Mucosa of rectum (tissue), 2 donors: ENCODE measurements around the gene KCNJ1.

Experiments
- H3K27ac ChIP-seq, 2 donors: one replicate each; pipeline ENCODE4 v1.7.0; 2013; ENCODE audit warnings: inconsistent platforms in 2 of 2, low read depth in 2 of 2, low read length in 2 of 2
- H3K27me3 ChIP-seq, 2 donors: one replicate each; pipeline ENCODE4 v1.7.0; 2013; ENCODE audit warnings: low read length in 2 of 2; ENCODE audit not compliant: control insufficient read depth in 2 of 2, insufficient read depth in 2 of 2
- H3K36me3 ChIP-seq, 2 donors: one replicate each; pipeline ENCODE4 v1.7.0; 2013; ENCODE audit warnings: low read length in 2 of 2; ENCODE audit not compliant: control insufficient read depth in 2 of 2, insufficient read depth in 2 of 2
- H3K4me1 ChIP-seq, 2 donors: one replicate each; pipeline ENCODE4 v1.7.0; 2013; ENCODE audit warnings: low read length in 2 of 2, mild to moderate bottlenecking in 1 of 2; ENCODE audit not compliant: control insufficient read depth in 2 of 2, insufficient read depth in 2 of 2
- H3K4me3 ChIP-seq, 2 donors: one replicate each; pipeline ENCODE4 v1.7.0; 2013; ENCODE audit warnings: low read length in 2 of 2
- H3K9ac ChIP-seq, 2 donors: one replicate each; pipeline ENCODE4 v1.7.0; 2013; ENCODE audit warnings: low read length in 2 of 2, low read depth in 1 of 2, mild to moderate bottlenecking in 1 of 2
- H3K9me3 ChIP-seq, 2 donors: one replicate each; pipeline ENCODE4 v1.7.0; 2013; ENCODE audit warnings: low read length in 2 of 2; ENCODE audit not compliant: control insufficient read depth in 2 of 2
- donor health status: healthy.
- donor health status: Normal muscosa, but diverticular disease.

The KCNJ1 gene

GRCh38 chr11:128867277-128867676 lies at the start of gene KCNJ1:
Gene KCNJ1 (minus strand): TSS chr11:128867296. CDS start chr11:128840243, 27,053 bp downstream.
- Histone ChIP-seq H3K36me3 (no peaks in the 10 kb centered on the region), H3K9ac (no peak within 1 kb of the TSS), H3K27ac (no peak within 1 kb of the TSS), H3K4me3 (no peak within 1 kb of the TSS), H3K4me1 (no peaks in the 10 kb centered on the region), H3K27me3 (no peaks in the 10 kb centered on the region), H3K9me3 (no peaks in the 10 kb centered on the region)

- no peak overlapping the region for H3K27ac ChIP-seq
- no peaks in the 10 kb centered on the region for H3K27me3 ChIP-seq
- H3K9me3 ChIP-seq, result no peaks in the 10 kb centered on the region
- H3K4me1 ChIP-seq, result no peaks in the 10 kb centered on the region
- H3K9ac ChIP-seq, result no peak overlapping the region
- no peak overlapping the region for H3K4me3 ChIP-seq
- no peaks in the 10 kb centered on the region for H3K36me3 ChIP-seq
Observed at GRCh38 chr11:128916681-128917080, 49.6 kb upstream of the KCNJ1 start.

DNA sequence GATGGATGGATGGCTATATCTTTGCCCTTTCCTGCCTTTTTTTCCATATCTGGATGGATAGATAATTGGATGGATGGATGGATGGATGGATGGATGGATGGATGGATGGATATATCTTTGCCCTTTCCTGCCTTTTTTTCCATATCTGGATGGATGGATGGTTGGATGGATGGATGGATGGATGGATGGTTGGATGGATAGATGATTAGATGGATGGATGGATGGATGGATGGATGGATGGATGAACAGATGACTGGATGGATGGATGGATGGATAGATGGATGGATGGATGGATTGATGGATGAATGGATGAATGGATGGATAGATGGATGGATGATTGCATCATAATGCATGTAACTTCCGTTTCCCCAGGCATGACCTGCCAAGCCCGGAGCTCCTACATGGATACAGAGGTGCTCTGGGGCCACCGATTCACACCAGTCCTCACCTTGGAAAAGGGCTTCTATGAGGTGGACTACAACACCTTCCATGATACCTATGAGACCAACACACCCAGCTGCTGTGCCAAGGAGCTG lies 49.0 kb upstream of the KCNJ1 start:
- Histone ChIP-seq H3K27ac (no peak overlapping the region), H3K9ac (no peak overlapping the region), H3K27me3 (no peaks in the 10 kb centered on the region), H3K36me3 (no peaks in the 10 kb centered on the region), H3K9me3 (no peaks in the 10 kb centered on the region), H3K4me1 (no peaks in the 10 kb centered on the region), H3K4me3 (no peak overlapping the region)

- Histone ChIP-seq H3K4me1 (no peaks in the 10 kb centered on the region), H3K4me3 (no peak overlapping the region), H3K9me3 (no peaks in the 10 kb centered on the region), H3K27me3 (no peaks in the 10 kb centered on the region), H3K9ac (no peak overlapping the region), H3K27ac (no peak overlapping the region), H3K36me3 (no peaks in the 10 kb centered on the region)
Observed at GRCh38 chr11:128915149-128915521, 48.0 kb upstream of the KCNJ1 start.

DNA sequence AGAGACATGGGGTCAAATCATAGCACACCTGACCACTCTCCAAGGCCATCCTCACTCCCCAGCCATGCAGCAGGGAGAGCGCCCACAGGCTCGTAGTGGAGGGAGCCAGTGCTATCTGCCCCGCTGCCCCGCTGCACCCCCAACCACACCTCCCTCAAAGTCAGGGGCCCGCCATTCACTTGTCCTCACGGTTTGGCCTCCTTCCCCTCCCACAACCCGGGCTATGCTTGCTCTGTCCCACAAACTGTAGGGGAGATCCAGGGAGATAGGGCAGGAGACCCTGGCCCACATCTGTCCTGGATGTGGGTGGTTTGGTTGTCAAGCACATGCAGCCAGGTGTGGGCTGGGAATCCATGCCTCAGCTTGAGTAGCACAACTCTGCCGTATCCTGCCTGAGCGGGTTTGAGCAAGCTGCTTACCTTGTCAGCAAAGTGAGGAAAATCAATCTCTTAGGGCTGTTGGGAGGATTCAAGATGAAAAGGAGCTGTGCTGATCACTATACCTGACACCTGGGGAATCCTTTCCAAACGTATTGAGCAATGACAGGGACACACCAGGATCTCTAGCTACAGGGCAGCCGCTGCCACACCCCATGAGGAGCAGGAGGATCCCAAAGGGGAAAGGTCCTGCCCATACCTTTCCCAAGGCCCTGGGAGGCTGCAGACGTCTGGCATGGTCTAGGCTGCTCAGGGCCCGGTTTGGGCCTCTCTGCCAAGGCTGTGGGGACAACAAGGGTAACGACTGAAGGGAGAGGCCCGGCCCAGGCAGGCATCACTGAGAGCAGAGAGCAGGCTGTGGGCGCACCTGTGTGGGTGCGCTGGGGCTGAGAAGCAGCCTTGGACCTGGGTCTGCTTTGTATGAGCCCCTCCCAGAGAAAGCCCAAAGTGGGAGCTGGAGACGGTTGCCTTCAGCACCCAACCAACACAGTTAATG lies 47.4 kb upstream of the KCNJ1 start:
- Histone ChIP-seq H3K27ac (no peak overlapping the region), H3K4me1 (no peaks in the 10 kb centered on the region), H3K9ac (no peak overlapping the region), H3K4me3 (no peak overlapping the region), H3K27me3 (no peaks in the 10 kb centered on the region), H3K36me3 (no peaks in the 10 kb centered on the region), H3K9me3 (no peaks in the 10 kb centered on the region)

DNA sequence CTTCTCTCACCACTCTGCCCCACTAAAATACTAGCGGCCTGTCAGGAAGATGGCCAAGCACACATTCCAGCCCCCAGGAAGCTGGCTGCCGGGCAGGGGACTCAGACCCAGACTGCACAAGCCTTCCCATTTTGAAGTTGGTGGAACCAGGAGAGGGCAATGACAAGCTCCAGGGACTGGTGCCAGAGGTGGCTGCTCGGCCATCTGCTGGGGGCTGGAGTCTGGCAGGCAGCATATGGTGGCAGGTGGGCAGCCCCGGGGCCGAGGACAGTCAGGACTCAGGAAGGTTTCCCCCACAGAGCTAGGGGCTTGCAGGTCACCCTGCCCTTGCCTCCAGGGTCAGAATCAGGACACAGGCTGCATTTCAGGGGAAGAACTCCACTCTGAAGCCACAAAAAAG lies 46.7 kb upstream of the KCNJ1 start:
- H3K36me3 ChIP-seq, result no peaks in the 10 kb centered on the region
- H3K9ac ChIP-seq, result no peak overlapping the region

DNA sequence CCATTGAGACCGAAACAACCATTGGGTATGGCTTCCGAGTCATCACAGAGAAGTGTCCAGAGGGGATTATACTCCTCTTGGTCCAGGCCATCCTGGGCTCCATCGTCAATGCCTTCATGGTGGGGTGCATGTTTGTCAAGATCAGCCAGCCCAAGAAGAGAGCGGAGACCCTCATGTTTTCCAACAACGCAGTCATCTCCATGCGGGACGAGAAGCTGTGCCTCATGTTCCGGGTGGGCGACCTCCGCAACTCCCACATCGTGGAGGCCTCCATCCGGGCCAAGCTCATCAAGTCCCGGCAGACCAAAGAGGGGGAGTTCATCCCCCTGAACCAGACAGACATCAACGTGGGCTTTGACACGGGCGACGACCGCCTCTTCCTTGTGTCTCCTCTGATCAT lies 44.6 kb upstream of the KCNJ1 start:
- Histone ChIP-seq H3K27ac (no peak overlapping the region), H3K4me3 (no peak overlapping the region), H3K9ac (no peak overlapping the region), H3K36me3 (no peaks in the 10 kb centered on the region), H3K27me3 (no peaks in the 10 kb centered on the region), H3K9me3 (no peaks in the 10 kb centered on the region), H3K4me1 (peaks cover 0 to 7% of the 10 kb centered on the region in 2 donors)

More for the DNA sequence above, 46.7 kb upstream of the KCNJ1 start:
- no peak overlapping the region for H3K27ac ChIP-seq
- no peaks in the 10 kb centered on the region for H3K9me3 ChIP-seq
- H3K27me3 ChIP-seq, result no peaks in the 10 kb centered on the region
- no peak overlapping the region for H3K4me3 ChIP-seq
- H3K4me1 ChIP-seq, result no peaks in the 10 kb centered on the region

DNA sequence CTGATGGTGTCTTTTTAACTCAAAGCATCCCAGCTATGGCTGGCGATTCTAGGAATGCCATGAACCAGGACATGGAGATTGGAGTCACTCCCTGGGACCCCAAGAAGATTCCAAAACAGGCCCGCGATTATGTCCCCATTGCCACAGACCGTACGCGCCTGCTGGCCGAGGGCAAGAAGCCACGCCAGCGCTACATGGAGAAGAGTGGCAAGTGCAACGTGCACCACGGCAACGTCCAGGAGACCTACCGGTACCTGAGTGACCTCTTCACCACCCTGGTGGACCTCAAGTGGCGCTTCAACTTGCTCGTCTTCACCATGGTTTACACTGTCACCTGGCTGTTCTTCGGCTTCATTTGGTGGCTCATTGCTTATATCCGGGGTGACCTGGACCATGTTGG lies 44.1 kb upstream of the KCNJ1 start:
- H3K27ac ChIP-seq, result no peak overlapping the region
- no peaks in the 10 kb centered on the region for H3K9me3 ChIP-seq
- no peaks in the 10 kb centered on the region for H3K36me3 ChIP-seq
- H3K4me3 ChIP-seq, result no peak overlapping the region
- no peaks in the 10 kb centered on the region for H3K27me3 ChIP-seq
- no peak overlapping the region for H3K9ac ChIP-seq
- peaks cover 3 to 7% of the 10 kb centered on the region in 2 donors for H3K4me1 ChIP-seq

DNA sequence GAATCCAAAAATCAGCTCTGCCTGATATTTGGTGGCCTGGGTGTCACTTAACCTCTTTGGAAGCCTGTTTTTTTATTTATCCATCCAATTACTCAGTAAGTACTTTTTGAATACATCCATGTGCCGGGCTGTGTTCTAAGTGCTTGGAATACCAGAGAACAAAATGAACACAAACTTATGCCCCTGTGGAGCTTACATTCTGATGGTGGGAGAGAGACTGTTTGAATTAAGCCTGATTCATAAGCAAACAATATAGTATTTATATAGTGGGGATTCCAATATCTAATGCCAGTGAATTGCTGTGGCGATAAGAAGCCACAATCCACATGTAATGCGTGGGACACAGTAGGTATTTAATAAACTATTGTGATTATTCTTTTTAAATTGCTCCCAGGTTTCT lies 43.5 kb upstream of the KCNJ1 start:
- no peaks in the 10 kb centered on the region for H3K9me3 ChIP-seq
- H3K4me1 ChIP-seq, result peaks cover 6 to 7% of the 10 kb centered on the region in 2 donors
- H3K27ac ChIP-seq, result no peak overlapping the region
- H3K27me3 ChIP-seq, result no peaks in the 10 kb centered on the region
- H3K4me3 ChIP-seq, result no peak overlapping the region
- H3K9ac ChIP-seq, result no peak overlapping the region
- no peaks in the 10 kb centered on the region for H3K36me3 ChIP-seq

DNA sequence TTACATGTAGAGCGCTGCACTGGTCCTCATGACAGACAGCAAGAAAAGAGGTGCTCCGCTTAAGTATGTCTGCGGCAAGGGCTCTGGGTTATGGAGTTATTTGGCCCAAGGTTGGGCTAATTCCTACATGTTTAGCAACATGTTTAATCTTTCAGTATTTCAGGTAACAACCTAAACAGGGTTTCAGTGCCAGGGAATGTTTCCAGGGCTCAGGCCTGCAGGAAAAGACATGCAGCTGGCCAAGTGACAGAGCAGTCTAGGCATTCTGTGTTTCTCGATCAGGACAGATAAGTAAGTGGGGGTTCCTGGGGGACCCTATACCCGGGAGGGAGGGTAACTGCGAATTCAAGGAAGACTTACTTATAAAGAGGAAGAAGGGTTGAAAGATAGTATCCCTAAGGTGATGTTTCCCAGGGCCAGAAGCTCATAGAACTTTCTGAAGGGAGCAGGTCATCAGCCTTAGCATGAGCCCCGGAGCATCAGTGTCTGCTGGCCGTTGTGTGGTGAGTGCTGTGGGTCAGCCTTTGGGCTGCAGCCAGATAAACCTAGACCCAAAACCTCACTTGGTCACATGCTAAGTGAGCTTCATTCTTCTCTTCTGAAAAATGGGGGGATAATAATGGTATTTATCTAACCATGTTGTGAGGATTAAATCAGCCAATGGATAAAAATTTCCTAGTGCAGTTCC lies 42.5 kb upstream of the KCNJ1 start:
- no peaks in the 10 kb centered on the region for H3K9me3 ChIP-seq
- peaks cover 6 to 7% of the 10 kb centered on the region in 2 donors for H3K4me1 ChIP-seq
- H3K27ac ChIP-seq, result no peak overlapping the region
- no peak overlapping the region for H3K9ac ChIP-seq
- H3K4me3 ChIP-seq, result no peak overlapping the region
- H3K27me3 ChIP-seq, result no peaks in the 10 kb centered on the region
- no peaks in the 10 kb centered on the region for H3K36me3 ChIP-seq
